Psoas muscle (tissue), 8 donors: ENCODE measurements around the gene CKAP5. TPM values are rescaled to one million over a fixed set of nuclear protein-coding genes. Genes with fewer than 3 reads are reported as not detected.
A peak's percentile ranks its signal among the peaks of the same experiment; 100 is the strongest.

ENCODE experiments used
- ATAC-seq, 4 donors: fragments of 200-7000 bp; cut with Tn5 transposase; one replicate each; pipeline ENCODE4 v1.9.1; 2020; ENCODE audit warnings: moderate library complexity in 3 of 4, mild to moderate bottlenecking in 2 of 4
- DNase-seq, 2 donors: peaks; one replicate each; pipeline ENCODE4 v3.0.0-alpha.2; 2020
- H3K27ac ChIP-seq: fragments of 200-600 bp; one replicate; pipeline ENCODE4 v1.8.0; 2022
- H3K27me3 ChIP-seq, 3 donors: fragments of 200-600 bp in 1 of 3; one replicate each; pipeline versions ENCODE4 v1.6.1 to v1.8.0; 2013 to 2022; ENCODE audit warnings: low read length in 2 of 3, mild to moderate bottlenecking in 2 of 3, moderate library complexity in 1 of 3; ENCODE audit not compliant: insufficient read depth in 3 of 3
- H3K36me3 ChIP-seq, 2 donors: fragments of 200-600 bp in 1 of 2; one replicate each; pipeline versions ENCODE4 v1.6.1 to v1.8.0; 2013 to 2022; ENCODE audit warnings: low read depth in 1 of 2, mild to moderate bottlenecking in 1 of 2, moderate library complexity in 1 of 2; ENCODE audit not compliant: insufficient read depth in 1 of 2
- H3K4me1 ChIP-seq: fragments of 200-600 bp; one replicate; pipeline ENCODE4 v1.8.0; 2022
- H3K4me3 ChIP-seq: fragments of 200-600 bp; one replicate; pipeline ENCODE4 v1.8.0; 2022; ENCODE audit warnings: mild to moderate bottlenecking
- H3K9me3 ChIP-seq: fragments of 200-600 bp; one replicate; pipeline ENCODE4 v1.8.0; 2022
- CTCF ChIP-seq: fragments of 200-600 bp; IDR thresholded peaks from one replicate; pipeline ENCODE4 v1.8.0; 2022; ENCODE audit warnings: antibody characterized with exemption
- WGBS, 3 donors: extraction: QIAGEN DNeasy Blood & Tissue Kit; methylation state at CpG; one replicate each; pipeline versions ENCODE4 v1.1.6 to v1.1.7; 2013; 5-methylcytosine and 5-hydroxymethylcytosine counted together
- intact Hi-C, 2 donors: fragments of 100-400 bp; cut with DNase I; formaldehyde crosslinking; loops; one replicate each; pipeline versions ENCODE4 v1.11.0 to v1.14.2; 2022
- long read RNA-seq, 2 donors: library from polyadenylated mRNA; unstranded; transcript quantifications; one replicate each; pipeline ENCODE4 v2.0.0, GENCODE V29; 2021
- polyA plus RNA-seq, 3 donors: library from polyadenylated mRNA; stranded (reverse); fragments of 200-250 nt; gene quantifications; one replicate each; pipeline ENCODE4 v1.2.3, GENCODE V29; 2013
- total RNA-seq, 4 donors: library from RNA; stranded (reverse); fragmentation: NEBNext Ultra II Directional in 2 of 4; extraction: Animal tissue kit (Norgen Biotek cat#: 25700) in 2 of 4; gene quantifications; one replicate each; pipeline versions ENCODE4 v1.2.1 to v1.2.4, GENCODE V29; 2021 to 2023
- donor health status: healthy with polysubstance abuse.
- donor health status: DM: no; HTN: no; CAD: no; lungs with moderate emphysema.
- donor health status: Bipolar disorder and iron deficiency.
- donor health status: healthy.
- donor health status: DM: yes; HTN: yes; CAD: no.
- donor health status: DM: no; HTN: no; CAD: no.
- donor health status: DM: no; HTN: no; CAD: no.
- donor health status: DM: yes; HTN: yes; CAD: no.

CKAP5 gene
- total RNA-seq (100 to 1,000 TPM in 3 of 4 donors, 10 to 100 TPM in 1; 86.4 to 160 (median 119) TPM), polyA plus RNA-seq (10 to 100 TPM; 21.0 to 43.5 (median 23.0) TPM)
- long read RNA-seq, donor 1, full-length matches to known transcripts, result 5 of 24 reads
- long read RNA-seq, donor 1, partial matches to known transcripts, result 13 of 24 reads
- long read RNA-seq, donor 1, other reads (novel, unspliced or antisense), result 6 of 24 reads
- long read RNA-seq, donor 2, full-length matches to known transcripts, result 8 of 44 reads
- long read RNA-seq, donor 2, partial matches to known transcripts, result 29 of 44 reads
- long read RNA-seq, donor 2, other reads (novel, unspliced or antisense), result 7 of 44 reads

GRCh38 chr11:46845740-46846509, at the start of gene CKAP5:
CKAP5 (minus strand) TSS chr11:46846280; CDS start chr11:46821231, 25,049 bp downstream.
- Histone ChIP-seq H3K36me3 (no peaks in the 10 kb centered on the region), H3K27me3 (no peaks in the 10 kb centered on the region), H3K4me3 (peak within 1 kb of the TSS; percentile 86), H3K9me3 (no peaks in the 10 kb centered on the region), H3K27ac (peak within 1 kb of the TSS; percentile 85), H3K4me1 (peaks cover 22% of the 10 kb centered on the region)
- peak; percentile 96 to 99 (median 98) for ATAC-seq
- intact Hi-C loops, result loop anchor here in 1 of 2 donors (2.0 kb wide), 1 partner anchor 19 kb away; no protein-coding TSS in a partner anchor
- TF ChIP-seq CTCF, result no peak
- peak; percentile 89 to 94 for DNase-seq
- WGBS, 3 donors, result 0% methylated on average over 82 to 83 of the region's 83 CpGs

- DNase-seq, result peak; percentile 66 to 89
- H3K27me3 ChIP-seq, result no peaks in the 10 kb centered on the region
- no peak overlapping the region for H3K27ac ChIP-seq
- no peak overlapping the region for H3K4me3 ChIP-seq
- TF ChIP-seq CTCF, result no peak
- peaks cover 9% of the 10 kb centered on the region for H3K4me1 ChIP-seq
- peaks cover 0 to 54% of the 10 kb centered on the region in 2 donors for H3K36me3 ChIP-seq
- H3K9me3 ChIP-seq, result no peaks in the 10 kb centered on the region
- intact Hi-C loops, result loop anchor here (10.0 kb wide), 2 partner anchors 369 to 459 kb away; partner anchors contain the start of gene MYBPC3 (in 1 of the 2)
- peak; percentile 89 to 94 (median 92) for ATAC-seq
- WGBS, 3 donors, result 35 to 49% (median 36%) methylated on average over 10 of the region's 10 CpGs
These were observed 49.7 kb upstream of the CKAP5 start for GRCh38 chr11:46895821-46896220.

DNA sequence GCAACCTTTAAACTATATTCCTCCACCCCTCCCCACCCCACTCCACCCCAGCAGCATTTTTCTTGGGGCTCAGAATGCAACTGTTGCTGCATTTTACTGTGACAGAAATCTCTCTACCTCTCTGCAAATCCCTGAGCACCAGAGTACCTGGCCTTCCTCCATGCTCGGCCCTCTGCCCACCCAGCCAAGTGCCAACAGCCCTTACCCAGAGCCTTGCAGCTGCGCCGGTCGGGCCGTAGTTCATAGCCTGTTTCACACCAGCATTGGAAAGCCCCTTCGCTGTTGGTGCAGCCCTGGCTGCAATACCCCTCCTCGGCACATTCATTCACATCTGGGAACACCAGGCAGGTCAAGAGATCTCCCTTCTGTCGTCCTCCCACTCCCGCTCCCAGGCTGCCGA, 48.9 kb upstream of the CKAP5 start:
- DNase-seq (no peak), ATAC-seq (peak in 3 of 4 donors; percentile 24 to 34 (median 24))
- Histone ChIP-seq H3K27me3 (no peaks in the 10 kb centered on the region), H3K4me1 (peaks cover 9% of the 10 kb centered on the region), H3K36me3 (peaks cover 0 to 59% of the 10 kb centered on the region in 2 donors), H3K27ac (no peak overlapping the region), H3K9me3 (no peaks in the 10 kb centered on the region), H3K4me3 (no peak overlapping the region)
- TF ChIP-seq CTCF, result no peak
- 45 to 68% (median 51%) methylated on average over 10 of the region's 10 CpGs for WGBS, 3 donors
- intact Hi-C loops, result loop anchor here (10.0 kb wide), 2 partner anchors 370 to 460 kb away; partner anchors contain the start of gene MYBPC3 (in 1 of the 2)

- intact Hi-C loops, result loop anchor here (10.0 kb wide), 2 partner anchors 370 to 460 kb away; partner anchors contain the start of gene MYBPC3 (in 1 of the 2)
These were observed 48.4 kb upstream of the CKAP5 start for GRCh38 chr11:46894506-46894905.

More at GRCh38 chr11:46894506-46894905, 48.4 kb upstream of the CKAP5 start:
- no peak overlapping the region for H3K4me3 ChIP-seq
- peaks cover 0 to 57% of the 10 kb centered on the region in 2 donors for H3K36me3 ChIP-seq
- WGBS, 3 donors, result 82 to 94% (median 87%) methylated on average over 16 of the region's 16 CpGs
- DNase-seq (no peak), ATAC-seq (no peak)
- H3K27me3 ChIP-seq, result no peaks in the 10 kb centered on the region
- peaks cover 9% of the 10 kb centered on the region for H3K4me1 ChIP-seq
- no peaks in the 10 kb centered on the region for H3K9me3 ChIP-seq
- H3K27ac ChIP-seq, result no peak overlapping the region
- no peak for TF ChIP-seq CTCF
